Activated CD4-positive, CD25-positive, alpha-beta regulatory T cell treated with anti-CD3 and anti-CD28 coated beads, Interleukin-2, amount 50 U/mL, for 24 hours (primary cell): ENCODE results near the gene CDS1.
"Not testable (repeated sequence)": the region's sequence is repeated elsewhere in the genome, so short reads cannot be mapped to it uniquely, and the experiment has no call there.

ENCODE experiments used
- ATAC-seq, 2 donors: fragments of 150-1000 bp; cut with Tn5 transposase; one replicate each; pipeline ENCODE4 v1.10.0; 2021; ENCODE audit warnings: mild to moderate bottlenecking in 1 of 2, moderate library complexity in 1 of 2

The CDS1 gene

DNA sequence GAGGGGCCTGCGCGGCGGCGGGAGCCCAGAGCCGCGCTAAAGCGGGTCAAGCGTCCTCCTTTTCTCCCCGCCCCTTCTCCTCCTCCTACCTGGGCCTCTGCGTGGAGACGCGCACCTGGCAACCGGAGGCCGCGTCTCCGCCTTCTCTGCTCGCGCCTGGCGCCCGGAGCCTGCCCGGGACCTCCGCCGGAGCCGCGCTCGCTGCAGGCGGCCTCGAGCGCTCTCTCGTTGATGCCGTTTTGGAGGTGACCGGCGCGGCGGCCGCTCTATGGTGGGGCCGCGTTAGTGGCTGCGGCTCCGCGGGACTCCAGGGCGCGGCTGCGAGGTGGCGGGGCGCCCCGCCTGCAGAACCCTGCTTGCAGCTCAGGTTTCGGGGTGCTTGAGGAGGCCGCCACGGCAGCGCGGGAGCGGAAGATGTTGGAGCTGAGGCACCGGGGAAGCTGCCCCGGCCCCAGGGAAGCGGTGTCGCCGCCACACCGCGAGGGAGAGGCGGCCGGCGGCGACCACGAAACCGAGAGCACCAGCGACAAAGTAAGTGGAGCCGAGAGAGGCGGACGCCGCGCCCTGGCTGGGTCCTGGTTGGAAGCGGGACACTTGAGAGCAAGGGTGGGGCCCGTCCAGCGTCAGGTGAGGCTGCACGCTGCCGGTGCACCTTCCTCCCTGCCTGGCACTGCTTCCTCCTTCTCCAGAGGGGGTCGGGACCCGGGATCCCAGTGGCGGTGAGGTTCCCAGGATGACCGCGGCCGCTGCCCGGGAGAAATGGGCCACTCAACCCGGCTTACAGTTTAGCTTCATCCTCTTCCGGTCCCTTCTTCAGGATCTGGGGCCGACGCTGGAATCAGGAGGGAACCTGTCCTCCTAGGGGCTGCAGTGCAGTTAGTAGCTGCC is at the start of gene CDS1:
CDS1 (plus strand) TSS at position 140 of the 888 bp plus-strand sequence; CDS start at position 415, 275 bp downstream.
- peak; percentile 55 to 64 for ATAC-seq

GRCh38 chr4:84535901-84536300 is 47.0 kb upstream of the CDS1 start:
- ATAC-seq: no peak

DNA sequence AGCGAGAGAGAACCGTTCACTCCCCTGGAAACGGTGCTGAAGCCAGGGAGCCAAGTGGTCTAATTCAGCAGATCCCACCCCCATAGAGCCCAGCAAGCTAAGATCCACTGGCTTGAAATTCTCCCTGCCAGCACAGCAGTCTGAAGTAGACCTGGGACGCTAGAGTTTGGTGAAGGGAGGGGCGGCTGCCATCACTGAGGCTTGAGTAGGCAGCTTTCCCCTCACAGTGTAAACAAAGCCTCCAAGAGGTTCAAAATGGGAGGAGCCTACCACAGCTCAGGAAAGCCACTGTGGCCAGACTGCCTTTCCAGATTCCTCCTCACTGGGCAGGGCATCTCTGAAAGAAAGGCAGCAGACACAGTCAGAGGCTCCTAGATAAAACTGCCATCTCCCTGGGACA is 37.8 kb upstream of the CDS1 start:
- no peak for ATAC-seq

- ATAC-seq: no peak
Observed at GRCh38 chr4:84547211-84547610, 35.7 kb upstream of the CDS1 start.

DNA sequence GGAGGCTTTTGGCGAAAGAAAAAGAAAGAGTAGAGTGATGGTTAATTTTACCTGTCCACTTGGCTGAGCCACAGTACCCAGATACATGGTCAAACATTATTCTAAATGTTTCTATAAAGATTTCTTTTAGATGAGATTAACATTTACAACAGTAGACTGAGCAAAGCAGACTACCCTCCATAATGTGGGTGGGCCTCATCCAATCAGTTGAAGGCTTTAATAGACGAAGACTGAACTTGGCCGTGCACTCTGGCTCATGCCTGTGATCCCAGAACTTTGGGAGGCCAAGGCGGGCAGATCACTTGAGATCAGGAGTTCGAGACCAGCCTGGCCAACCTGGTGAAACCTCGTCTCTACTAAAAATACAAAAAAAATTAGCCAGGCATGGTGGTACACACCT is 33.7 kb upstream of the CDS1 start:
- not testable (repeated sequence) for ATAC-seq

DNA sequence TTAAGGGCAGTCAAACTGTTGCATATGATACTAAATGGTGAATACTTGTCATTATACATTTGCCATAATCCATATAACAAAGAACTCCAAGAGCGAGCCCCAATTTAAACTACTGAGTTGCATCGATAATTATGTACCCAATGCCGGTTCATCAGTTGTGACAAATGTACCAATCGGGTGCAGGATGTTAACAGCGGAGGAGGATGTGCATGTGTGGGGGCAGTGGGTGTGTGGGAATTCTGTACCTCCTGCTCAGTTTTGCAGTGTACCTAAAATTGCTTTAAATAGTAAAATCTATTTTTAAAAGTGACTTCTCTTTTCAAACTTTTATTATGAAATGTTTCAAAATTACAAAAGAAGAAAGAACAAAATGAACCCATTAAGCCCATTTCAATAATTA is 20.8 kb upstream of the CDS1 start:
- no peak for ATAC-seq

DNA sequence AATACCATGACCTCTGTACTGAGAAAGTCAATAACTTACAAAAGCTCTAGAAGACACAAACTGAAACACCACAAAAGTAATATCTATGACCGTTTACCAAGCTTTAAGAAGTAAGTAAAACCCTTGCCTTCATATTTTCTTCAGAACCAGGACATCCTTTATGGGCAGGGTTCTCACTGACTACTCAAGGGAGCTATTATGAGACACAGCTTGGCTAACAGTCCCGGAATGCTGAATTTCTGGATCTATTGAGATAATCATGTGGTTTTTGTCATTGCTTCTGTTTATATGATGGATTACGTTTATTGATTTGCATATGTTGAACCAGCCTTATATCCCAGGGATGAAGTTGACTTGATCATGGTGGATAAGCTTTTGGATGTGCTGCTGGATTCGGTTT is 19.9 kb upstream of the CDS1 start:
- no peak for ATAC-seq

DNA sequence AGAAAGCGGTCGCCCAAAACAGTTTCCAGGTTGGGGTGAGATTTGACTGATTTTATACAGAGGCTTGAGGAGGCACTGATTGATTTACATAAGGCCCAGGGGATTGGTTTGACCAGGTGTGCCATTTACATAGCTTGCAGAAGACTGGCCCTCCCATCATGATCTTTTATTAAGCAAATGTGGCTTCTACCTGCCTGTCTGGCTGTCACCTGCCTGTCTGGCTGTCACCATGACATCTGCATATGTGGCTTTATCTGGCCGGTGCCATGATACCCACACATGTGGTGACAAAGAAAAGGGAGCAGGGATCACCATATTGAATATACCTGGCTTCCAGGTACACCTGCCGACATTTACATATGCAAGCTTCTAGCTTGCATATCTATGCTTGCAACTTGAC is 17.0 kb upstream of the CDS1 start:
- no peak for ATAC-seq

DNA sequence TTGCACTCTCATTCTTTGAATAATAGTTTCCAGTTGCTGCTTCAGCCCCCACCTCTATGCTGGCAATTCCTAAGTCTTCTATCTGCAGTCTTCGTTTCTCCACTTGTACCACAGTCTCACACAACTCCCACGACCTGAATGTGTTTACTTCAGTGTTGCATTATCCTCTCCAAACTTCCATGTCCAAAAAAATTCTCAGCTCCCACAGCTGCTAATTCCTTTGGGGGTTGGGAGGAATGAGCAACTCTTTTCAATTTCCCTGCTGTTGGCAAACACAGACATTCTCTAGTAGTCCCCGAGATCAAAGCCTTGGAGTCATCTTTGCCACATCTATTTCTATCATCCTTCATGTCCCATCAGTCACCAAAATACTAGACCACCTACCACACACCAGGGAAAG is 14.4 kb upstream of the CDS1 start:
- ATAC-seq: no peak

- ATAC-seq: no peak
Observed at GRCh38 chr4:84569009-84569408, 13.9 kb upstream of the CDS1 start.

- peak; percentile 67 to 76 for ATAC-seq
Observed at GRCh38 chr4:84573385-84574068, 9.4 kb upstream of the CDS1 start.

- ATAC-seq: peak; percentile 13 to 23
Observed at GRCh38 chr4:84574069-84574720, 8.7 kb upstream of the CDS1 start.

DNA sequence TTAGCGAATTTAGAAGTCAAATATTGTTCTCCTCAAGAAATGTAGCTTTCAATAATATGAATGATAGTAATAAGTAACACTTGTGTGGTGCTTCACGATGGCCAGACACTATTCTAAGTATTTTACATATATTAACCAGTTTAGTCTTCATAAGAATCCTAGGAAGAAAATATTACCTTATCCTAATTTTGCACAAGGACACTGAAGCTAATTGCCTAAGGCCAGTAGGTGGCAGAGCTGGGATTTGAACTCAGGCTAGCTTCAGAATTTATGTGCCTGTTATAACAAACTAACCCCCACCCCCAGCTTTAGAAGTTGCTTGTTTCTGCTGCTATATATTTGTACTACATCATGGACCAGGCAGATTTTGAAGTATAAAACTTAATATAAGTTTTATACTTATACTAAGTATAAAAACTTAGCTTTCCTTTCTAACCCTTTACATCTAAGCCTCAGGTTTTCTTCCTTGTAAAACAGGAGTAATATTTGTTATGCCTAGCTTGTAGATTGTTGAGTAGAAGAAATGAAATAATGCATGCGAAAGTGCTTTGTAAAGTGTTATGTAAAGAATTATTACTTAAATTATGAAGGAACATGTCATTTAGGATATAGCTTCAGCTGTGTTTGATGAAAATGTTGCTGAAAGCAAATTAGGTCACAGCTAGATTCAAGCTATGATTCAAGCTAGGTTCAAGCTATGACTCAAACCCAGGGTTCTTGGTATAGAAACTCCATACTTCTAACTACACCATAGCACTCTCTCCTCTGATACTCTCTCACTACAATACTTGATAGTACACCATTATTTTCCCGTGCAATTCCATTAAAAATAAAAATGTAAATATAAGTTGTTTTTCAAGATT is 4.2 kb upstream of the CDS1 start:
- ATAC-seq: no peak

GRCh38 chr4:84579403-84579776 is 3.5 kb upstream of the CDS1 start:
- no peak for ATAC-seq

GRCh38 chr4:84582302-84582987 is 482 bp upstream of the CDS1 start:
- ATAC-seq: peak; percentile 78 to 81

DNA sequence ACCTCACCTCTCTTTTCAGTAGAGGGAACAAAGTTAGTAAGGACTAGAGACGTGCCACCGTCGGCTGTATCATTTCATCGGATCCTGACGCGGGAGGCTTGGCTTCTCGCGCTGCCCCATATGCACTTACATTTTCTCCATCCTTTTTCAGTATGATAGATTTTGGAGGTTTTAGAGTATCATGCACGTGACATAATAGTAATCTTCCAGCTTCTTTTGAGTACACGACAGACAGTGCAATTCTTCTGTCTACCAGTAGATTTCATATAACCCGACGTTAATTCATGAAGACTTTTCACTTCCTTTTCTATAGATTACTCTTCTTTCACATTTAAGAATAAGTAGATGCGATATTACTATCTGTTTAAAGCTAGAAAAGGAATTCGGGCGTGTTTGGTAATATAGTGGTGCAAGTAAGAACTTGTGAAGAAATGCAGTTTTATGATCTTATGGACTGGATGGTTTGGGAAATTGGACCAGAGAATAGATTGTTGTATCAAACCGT is 1.0 kb downstream of the CDS1 start:
- ATAC-seq: no peak

- ATAC-seq: no peak
Observed at GRCh38 chr4:84585251-84585650, 2.3 kb downstream of the CDS1 start.

DNA sequence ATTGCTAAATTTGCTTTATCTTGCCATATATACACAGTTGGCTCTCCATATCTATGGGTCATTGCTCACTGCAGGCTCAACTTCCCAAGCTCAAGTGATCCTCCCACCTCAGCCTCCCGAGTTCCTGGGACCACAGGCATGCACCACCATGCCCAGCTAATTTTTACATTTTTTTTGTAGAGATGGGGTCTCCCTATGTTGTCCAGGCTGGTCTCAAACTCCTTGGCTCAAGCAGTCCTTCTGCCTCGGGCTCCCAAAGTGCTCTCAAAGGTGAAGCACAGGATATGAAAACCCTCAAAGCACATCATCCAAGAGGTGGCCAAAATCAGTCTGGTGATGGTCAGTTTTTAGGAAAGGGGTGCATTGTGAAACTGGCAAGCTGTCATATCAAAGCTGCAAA is 11.8 kb downstream of the CDS1 start:
- no peak for ATAC-seq

DNA sequence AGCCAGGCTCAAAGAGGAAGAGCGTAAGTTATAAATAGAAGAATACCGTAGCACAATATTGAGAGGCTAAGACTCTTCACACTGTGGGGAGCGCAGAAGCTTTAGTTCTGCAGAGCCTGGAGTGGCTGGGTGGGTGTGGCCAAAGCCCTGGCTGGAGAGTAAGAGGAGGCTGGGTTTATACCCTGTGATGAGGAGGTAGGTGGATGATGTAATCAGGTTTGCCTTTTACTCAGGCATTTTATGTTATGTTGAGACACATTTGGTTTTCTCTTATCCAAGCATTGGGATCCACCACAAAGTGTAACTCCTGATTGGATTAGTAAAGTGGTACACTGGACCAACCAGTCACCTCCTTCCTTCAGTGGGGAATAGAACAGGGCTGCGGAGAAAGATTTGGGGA is 13.9 kb downstream of the CDS1 start:
- ATAC-seq: peak in 1 of 2 donors; percentile 33

- ATAC-seq: no peak
Observed at GRCh38 chr4:84597450-84597849, 14.5 kb downstream of the CDS1 start.

DNA sequence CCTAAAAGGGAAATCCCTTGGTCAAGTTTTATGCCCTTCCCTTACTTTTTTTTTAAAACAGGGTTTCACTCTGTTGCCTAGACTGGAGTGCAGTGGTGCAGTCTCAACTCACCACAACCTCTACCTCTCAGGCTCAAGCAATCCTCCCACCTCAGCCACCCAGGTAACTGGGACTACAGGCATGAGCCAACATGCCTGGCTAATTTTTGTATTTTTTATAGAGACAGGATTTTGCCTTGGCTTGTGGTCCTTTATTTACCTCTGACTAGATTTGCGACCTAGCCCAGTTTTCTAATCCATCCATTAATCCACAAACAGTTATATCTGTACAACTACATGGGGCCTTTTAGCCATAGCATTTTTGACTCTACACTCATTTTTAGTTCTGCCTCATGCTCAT is 23.7 kb downstream of the CDS1 start:
- no peak for ATAC-seq

DNA sequence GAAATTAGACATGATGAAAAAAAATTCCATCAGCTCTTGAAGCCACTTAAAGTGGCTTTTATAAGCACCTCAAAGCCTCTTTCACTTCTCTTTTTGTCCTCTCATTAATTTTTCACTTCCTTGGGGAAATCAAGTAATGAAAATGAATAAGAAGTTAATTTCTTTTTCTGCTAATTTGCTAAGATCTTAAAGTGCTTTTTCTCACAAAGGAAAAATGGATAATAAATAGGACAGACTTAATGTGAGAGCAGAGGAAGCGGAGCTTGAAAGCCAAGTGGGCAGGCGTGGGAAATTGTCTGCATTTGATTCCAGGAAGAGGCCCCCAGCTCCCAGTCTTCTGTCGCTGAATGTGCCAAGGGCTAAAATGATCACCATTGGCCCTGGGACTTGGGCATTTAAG is 28.6 kb downstream of the CDS1 start:
- ATAC-seq: no peak
